GM21619 (cell line): Measurements from ENCODE around the gene GULP1.
"Not testable (repeated sequence)": the region's sequence is repeated elsewhere in the genome, so short reads cannot be mapped to it uniquely, and the experiment has no call there.

Experiments used
- ATAC-seq: cut with Tn5 transposase; IDR thresholded peaks from one replicate; pipeline ENCODE4 v1.9.1; 2021; ENCODE audit not compliant: unreplicated experiment

GULP1 gene

GRCh38 chr2:188291617-188292347 is at the start of gene GULP1:
TSS of gene GULP1 (plus strand) at chr2:188291874. CDS start at chr2:188477703, 185,829 bp downstream.
- ATAC-seq: no peak

GRCh38 chr2:188243381-188243780 is 48.3 kb upstream of the GULP1 start:
- ATAC-seq: no peak

GRCh38 chr2:188244383-188244782 is 47.3 kb upstream of the GULP1 start:
- no peak for ATAC-seq

GRCh38 chr2:188245230-188245629 is 46.4 kb upstream of the GULP1 start:
- no peak for ATAC-seq

- ATAC-seq: no peak
Observed at GRCh38 chr2:188248513-188248912, 43.2 kb upstream of the GULP1 start.

GRCh38 chr2:188251034-188251433 is 40.6 kb upstream of the GULP1 start:
- no peak for ATAC-seq

GRCh38 chr2:188256420-188256819 is 35.3 kb upstream of the GULP1 start:
- ATAC-seq: no peak

GRCh38 chr2:188265315-188265714 is 26.4 kb upstream of the GULP1 start:
- no peak for ATAC-seq

GRCh38 chr2:188267776-188268175 is 23.9 kb upstream of the GULP1 start:
- no peak for ATAC-seq

- no peak for ATAC-seq
Observed at GRCh38 chr2:188269004-188269403, 22.7 kb upstream of the GULP1 start.

GRCh38 chr2:188272121-188272520 is 19.6 kb upstream of the GULP1 start:
- ATAC-seq: no peak

- no peak for ATAC-seq
Observed at GRCh38 chr2:188274274-188274673, 17.4 kb upstream of the GULP1 start.

- no peak for ATAC-seq
Observed at GRCh38 chr2:188276255-188276654, 15.4 kb upstream of the GULP1 start.

GRCh38 chr2:188277786-188278185 is 13.9 kb upstream of the GULP1 start:
- no peak for ATAC-seq

- ATAC-seq: no peak
Observed at GRCh38 chr2:188278388-188279092, 13.1 kb upstream of the GULP1 start.

GRCh38 chr2:188279093-188279445 is 12.6 kb upstream of the GULP1 start:
- ATAC-seq: no peak

- no peak for ATAC-seq
Observed at GRCh38 chr2:188280811-188281222, 10.9 kb upstream of the GULP1 start.

- no peak for ATAC-seq
Observed at GRCh38 chr2:188282907-188283306, 8.8 kb upstream of the GULP1 start.

GRCh38 chr2:188284251-188284650 is 7.4 kb upstream of the GULP1 start:
- ATAC-seq: not testable (repeated sequence)

GRCh38 chr2:188285049-188285448 is 6.6 kb upstream of the GULP1 start:
- ATAC-seq: no peak

- no peak for ATAC-seq
Observed at GRCh38 chr2:188285774-188286173, 5.9 kb upstream of the GULP1 start.

- no peak for ATAC-seq
Observed at GRCh38 chr2:188291142-188291616, 495 bp upstream of the GULP1 start.
